Eye (tissue), 1 donor: Measurements from ENCODE around the gene CLK3.
A peak's percentile ranks its signal among the peaks of the same experiment; 100 is the strongest.

Source experiments
- DNase-seq: peaks from one replicate; pipeline ENCODE4 v3.0.0-alpha.2; 2015

CLK3 gene

DNA sequence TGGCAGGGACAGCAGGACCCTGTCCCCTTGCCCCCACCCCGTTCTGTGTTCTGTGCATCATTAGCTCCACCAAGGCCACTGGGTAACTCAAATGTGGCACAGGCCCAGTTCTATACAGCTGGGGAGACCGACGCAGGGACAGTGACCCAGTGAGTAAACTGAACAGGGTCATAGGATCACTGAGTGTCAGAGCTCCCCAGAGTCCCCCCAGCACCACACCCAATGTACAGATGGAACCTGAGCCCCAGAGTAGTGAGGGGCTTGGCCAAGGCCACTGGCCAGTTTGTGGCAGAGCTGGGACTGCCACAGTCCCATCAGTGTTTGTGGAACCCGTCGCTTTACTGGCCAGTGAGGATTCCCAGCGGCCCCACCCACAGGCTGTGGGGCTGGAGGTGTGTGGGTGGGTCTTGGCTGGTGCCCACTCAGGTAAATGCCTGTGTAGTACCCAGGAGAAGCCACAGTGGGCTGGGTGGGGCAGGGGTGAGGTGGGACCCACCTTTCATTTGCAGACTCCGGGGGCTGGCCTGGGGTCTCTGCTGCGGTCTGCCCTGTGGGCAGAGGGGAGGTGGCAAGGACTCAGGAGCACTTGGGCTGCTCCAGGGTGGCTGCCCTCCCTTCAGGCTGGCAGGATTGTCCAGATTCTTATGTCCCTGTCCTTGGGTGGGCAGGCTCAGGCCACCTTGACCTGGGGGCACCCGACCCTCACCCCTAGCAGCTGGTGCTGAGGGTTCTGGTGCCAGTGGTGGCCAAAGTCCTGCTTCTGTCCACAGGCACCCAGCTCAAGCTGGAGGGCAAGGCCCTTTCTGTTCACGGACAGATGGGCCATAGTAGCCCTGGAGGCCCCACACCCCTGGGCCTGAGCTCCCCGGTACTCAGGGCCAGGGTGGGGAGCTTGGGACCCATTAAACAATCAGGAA is 11.6 kb upstream of the CLK3 start:
- DNase-seq, result no peak

DNA sequence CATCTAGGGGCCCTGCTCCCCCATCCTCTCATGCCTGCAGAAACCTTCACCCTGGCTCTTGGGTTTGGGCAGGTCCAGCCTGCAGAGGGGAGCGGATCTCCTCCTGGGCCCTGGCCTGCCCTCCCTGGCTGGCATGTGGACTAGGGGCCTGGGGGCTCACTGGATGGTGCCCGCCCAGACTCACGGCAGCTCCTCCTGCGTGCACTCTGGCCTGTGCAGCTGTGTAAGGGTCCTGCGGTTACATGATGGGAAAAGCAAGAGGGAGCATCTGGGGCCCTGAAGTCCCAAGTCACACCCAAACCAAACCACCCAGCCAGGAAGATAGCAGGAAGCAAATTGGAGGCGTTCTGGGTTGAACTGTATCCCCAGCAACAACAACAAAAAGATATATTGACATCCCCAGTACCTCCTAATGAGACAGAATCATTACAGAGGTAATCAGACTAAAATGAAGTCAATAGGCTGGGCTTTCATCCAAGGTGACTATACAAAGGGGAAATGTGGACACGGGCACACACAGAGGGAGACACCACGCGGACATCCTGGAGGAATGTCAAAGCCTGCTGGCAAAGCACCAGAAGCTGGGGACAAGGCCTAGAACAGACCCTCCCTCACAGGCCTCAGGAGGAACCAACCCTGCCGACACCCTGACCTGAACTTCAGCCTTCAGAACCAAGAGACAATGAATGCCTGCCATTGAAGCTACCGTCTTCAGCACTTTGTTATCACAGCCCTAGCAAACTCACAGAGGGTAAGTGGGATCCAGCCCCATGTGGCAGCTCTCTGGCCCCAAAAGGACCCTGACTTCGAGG is 10.4 kb upstream of the CLK3 start:
- DNase-seq, result no peak

DNA sequence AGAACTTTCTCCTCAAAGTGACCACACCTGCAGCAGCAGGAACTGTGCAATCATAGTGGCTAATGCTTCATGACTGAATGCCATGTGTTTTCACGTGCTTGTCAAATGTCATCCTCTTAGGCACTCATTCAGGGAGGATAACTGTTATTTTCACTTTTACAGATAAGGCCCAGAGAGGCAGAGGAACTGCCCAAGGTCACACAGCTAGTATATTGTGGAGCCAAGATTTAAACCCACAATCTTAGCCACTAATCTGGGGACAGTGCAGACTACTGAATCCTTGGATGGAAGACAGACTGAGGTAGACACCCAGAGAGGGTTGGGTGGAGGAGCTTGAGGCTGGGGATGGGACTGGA is 9.9 kb upstream of the CLK3 start:
- no peak for DNase-seq

DNA sequence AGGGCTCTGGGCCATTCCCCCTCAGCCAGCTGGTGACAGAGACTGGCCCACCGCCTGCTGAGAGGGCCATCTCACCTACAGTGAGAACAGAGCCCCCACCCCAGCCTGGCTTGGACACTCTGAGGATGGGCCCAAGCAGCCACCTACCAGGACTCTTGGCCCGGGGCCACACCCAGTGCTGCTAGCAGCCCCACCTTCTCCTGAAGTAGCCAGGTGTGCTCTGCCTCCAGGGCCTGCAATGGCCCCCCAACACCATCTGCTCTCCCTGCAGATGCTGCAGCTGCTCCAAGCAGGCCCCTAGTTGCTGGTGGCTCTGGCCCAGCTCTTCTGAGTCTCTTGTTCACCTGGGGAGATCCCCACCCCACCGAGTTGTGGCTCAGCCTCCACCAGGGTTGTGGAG is 6.8 kb upstream of the CLK3 start:
- DNase-seq, result no peak

DNA sequence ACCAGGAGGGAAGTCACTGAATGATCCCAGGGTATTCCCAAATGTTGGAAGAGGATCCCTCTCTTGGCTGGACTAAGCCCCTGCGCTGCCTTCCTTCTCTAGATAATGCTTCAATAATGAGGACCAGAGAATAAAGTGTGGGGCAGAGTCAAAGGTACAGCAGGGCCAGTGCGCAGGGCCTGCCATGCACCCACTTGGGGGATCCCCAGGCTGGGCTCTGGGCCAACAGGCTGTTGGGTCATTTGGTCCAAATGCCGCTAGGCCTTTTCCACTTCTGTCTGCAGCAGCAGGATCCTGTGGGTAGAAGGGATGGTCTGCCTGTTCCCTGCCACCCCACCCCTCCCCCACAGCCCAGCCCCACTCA is 5.7 kb upstream of the CLK3 start:
- DNase-seq, result no peak

DNA sequence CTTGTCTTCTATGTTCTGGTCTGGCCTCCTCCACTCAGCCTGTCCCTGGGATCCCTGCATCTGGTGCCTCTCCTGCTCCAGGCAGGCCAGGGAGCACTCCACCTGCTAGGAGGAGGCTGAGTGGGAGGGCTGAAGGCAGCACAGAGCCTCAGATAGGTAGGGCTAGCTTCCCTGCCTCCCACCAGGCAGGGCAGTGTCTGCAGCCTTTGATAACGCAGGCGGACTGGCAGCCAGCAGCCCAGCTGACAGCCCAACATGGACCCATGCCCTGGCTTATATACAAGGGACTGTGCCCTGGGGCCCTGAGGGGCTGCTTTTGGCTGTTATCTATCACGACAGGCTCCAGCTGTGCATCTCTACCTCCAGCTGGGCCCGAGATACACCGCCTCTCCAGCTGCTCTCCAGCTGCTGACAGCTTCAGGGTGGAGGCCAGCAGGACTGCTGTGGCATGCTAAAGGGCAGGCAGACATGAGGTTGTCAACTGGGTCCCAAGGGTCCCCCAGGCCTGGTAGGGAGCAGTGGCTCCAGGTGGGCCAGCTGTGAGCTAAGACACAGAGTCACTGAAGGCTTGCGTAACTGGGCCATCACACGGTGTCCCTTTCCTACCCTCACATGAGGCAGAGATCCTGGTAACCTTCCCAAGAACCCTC is 5.2 kb upstream of the CLK3 start:
- DNase-seq, result peak; percentile 74

DNA sequence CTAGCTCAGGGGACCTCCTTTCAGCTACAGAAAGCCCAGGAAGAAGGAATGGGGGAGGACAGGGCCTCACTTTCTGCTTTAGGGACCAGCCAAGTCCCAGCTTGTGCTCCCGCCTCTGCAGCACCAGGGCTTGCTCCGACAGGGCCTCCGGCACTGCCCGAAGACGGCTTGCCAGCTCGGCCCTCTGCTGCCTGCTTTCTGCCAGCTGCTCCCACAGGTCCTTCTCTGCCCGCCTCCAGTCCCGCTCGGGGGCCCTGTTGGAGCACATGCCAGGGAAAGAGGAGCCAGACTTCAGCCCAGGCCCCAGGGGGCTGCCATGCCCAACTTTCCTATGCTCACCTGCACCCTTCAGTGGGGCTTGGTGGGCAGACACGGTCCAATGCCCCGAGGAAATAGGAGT is 4.3 kb upstream of the CLK3 start:
- no peak for DNase-seq

DNA sequence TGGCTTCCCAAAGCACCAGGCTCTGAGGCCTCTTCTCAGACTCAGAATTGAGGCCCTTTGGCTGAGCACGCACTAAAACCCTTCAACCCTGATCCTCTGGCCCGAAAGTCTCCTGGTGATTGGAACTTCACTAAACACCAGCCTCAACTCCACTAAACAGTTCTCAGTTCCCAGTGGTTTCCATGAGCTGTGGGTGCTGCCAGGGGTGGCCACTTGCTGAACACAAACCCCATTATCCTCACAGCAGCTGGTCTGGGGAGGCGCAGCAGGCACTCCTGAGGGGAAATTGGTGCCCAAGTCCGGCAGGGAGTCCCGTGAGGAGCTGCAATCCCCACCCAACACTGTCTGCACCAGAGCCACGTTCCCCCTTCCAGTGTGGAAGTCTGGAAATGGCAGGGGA is 3.8 kb upstream of the CLK3 start:
- DNase-seq, result no peak

DNA sequence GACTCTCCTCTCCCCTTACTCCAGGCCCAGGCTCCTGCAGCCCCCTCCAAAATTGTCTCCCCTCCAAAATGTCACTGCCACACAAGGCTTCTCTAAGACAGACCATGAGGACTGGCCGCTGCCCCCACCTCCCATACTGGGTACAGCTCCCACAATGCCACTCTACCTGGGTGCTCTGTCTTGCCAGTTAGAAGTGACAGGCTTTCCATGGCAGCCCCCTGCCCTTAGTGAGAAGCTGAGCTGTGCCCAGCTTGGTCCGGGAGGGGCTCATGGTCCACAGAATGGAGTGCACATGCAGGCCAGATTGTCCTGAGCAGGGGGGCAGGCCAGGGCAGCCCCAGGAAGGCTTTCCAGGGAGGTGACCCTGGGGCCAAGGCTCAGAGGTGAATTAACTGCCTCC is 3.0 kb upstream of the CLK3 start:
- no peak for DNase-seq

DNA sequence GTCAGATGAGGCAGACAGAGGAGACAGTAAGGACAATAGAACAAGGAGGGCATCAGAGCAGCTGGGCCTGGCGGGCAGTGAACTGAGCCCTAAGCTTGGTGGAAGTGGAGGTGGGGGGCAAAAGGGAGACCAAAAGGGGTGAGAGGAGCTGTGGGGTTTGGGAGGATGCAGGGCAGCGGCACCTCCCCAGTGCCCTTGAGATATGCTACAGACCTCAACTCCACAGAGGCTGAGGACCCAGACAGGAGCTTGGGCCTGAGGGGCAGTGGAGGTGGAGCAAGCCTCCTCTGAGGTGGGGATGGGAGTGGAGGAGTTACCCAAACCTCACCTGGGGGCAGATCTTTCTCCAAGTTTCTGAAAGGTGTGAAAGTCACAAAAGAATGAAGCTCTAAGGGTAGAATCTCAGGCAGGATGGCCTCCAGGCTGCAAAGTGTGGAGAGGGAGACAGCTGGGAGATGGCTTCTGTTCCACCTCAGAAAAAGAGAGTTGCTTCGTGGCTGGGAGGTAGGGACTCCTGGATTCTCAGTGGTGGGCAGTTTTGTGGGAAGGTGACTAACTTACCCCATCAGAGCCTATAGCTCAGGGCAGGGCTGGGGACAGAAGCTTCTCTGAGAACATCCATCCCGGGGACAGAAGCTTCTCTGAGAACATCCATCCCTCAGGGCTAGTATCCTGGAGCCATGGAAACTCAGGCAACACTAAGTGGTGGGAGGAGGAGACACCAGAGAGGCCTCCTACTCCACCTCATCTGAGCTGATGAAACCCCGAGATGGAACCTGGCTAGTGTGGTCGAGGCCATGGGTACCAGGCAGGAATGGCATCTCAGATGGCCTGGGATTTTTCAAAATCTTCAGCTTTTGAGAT is 2.3 kb upstream of the CLK3 start:
- DNase-seq, result peak; percentile 39

DNA sequence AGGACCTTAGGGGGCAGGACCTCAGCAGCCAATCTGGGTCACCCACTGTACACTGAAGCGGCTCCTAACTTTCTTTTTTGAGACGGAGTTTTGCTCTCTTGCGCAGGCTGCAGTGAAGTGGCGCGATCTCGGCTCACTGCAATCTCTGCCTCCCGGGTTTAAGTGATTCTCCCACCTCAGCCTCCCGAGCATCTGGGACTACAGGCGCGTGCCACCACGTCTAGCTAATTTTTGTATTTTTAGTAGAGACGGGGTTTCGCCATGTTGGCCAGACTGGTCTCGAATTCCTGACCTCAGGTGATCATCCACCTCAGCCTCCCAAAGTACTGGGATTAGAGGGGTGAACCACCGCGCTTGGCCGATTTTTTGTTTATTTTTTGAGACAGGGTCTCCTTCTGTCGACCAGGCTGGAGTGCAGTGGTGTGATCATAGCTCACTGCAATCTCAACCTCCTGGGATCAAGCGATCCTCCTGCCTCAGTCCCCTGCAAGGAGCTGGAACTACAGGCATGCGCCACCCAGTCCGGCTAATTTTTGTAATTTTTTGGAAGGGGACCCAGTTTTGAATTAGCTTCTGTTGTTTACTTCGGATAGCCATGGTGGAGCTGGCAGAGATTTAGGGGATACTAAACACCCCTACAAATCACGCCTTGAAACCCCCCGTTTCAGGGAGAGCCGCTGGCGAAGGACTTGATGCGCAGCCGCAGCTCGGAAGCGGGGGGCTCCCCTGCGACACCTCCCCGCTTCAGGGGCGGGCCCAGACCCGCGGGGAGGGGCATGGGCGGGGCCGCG is 1.5 kb upstream of the CLK3 start:
- no peak for DNase-seq

DNA sequence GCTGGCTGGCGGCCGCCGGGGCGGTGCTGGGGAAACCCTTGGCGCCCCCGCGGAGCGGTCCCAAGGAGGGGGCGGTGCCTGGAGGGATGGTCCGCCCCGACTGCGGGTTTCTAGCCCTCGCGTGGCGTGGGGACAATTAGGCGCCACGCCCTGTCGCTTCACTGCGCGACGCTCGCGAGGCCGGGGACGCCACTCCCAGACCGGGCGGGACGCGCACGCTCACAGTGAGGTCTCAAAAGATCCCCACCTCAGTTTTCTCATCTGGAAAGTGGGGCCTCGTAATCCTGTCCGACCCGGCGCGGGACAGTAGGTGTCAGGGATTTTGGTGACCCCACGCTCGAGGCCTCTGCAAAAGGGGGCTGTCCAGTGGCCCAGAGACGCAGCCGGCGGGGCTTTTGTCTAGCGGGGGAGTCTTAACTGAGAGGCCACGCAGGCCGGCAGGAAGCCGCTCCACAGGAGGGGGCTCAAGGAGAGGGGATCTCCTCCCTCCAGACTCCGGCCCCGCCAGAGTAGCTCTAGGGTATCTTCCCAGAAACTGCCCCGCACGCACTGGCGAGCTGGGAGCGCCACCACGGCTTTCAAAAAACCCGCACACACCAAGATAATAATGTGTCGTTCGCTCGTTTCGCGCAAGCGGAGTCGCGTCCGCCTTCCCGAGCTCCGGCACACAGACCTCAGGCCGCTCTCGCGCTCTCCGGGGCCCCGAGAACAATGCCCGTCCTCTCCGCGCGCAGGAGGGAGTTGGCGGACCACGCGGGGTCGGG is 710 bp upstream of the CLK3 start:
- peak; percentile 90 for DNase-seq

DNA sequence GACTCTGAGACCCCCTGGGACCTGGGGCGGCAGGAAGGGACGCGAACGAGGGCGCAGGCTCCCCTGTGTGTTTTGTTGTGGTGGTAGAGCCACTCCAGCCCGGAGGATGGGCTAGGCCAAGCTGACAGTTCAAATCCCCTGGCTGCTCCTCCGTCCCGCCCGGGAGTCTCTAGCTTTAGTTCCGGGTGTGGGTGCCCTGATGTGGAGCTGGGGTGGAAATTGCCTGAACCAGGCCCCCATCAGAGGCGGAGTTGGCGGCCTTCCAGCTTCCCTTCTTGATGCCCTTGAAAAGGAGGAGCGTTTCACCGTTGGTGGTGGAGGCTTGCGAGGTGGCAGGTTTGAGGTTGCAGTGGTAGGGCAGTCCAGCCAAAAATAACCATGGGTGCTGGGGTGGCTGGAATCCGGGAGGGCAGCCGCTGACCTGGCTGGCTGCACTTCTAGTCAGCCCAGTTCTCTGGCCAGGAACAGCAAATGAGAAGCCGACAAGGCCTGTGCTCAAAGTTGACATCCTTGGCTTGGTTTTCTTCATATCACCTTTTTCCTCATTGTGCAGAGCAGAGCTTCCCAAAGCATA is 817 bp downstream of the CLK3 start:
- peak; percentile 46 for DNase-seq

DNA sequence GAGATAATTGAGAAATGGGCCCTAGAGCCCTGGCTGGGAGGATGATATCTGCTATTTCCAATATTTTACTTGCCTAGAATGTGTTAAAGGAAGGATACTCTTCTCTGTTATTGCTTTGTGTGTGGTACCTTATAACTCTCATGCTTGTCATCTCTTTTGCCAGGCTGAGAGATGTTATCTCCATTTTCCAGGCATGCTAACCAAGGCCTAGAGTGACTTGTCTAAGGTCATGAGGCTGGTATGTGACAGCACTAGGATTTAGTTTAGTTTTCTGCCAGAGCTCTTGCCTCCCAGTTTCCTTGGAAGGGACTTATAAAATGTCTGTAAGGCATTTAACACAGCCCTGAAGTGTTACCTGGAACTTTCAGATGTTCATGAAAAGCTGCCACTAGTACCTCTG is 1.4 kb downstream of the CLK3 start:
- DNase-seq, result no peak

DNA sequence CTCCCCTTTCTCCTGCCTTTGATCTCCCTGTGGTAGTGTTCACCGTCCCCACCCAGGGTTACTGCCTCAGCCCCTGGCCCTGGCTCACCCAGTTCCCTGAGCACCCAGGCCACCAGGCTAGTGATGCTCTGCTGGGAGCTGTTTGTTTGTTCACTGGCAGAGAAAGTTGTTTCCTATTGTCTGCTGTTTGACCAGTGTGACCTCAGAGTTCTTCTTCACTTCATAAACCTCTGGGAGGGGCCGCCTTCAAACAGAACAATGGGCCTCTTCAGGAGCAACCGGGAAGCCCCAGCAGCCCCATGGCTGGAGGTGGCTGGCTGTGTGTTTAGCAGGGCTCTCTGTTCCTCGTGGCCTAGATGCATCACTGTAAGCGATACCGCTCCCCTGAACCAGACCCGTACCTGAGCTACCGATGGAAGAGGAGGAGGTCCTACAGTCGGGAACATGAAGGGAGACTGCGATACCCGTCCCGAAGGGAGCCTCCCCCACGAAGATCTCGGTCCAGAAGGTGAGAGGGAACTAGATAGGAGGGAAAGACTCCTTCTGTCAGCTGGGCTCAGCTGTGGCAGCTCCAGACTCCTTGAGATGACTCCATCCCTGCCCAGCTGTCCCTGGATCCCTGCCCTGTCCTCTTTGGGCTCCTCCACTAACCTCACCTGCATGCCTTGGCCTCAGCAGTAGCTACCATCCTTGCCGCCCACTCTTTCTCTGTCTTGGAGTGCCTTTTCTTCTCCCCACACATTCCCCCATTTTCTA is 3.4 kb downstream of the CLK3 start:
- DNase-seq, result no peak

DNA sequence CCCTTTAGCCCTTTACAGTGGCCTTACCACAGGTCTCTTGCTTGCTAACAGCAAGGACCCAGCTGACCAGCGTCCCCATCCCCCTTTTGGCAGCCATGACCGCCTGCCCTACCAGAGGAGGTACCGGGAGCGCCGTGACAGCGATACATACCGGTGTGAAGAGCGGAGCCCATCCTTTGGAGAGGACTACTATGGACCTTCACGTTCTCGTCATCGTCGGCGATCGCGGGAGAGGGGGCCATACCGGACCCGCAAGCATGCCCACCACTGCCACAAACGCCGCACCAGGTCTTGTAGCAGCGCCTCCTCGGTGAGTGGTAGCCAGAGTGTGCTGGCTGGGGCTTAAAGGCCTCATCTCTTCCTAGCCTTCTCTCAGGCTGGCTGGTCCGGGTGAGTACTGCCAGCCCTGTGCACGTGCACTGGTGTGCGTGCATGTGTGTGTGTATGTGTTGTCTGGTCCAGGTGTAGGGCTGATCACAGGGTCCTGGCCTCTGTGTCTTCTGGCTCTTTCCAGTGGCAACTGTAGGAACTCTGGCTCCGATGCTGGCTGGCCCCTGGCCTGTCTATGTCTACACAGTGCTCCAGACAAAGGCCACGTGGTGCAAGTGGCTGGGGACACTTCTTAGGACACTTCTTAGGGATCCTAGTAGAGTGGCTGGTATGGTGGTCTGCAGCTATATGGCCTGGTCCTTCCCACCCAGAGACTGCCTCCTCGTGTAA is 4.4 kb downstream of the CLK3 start:
- DNase-seq, result no peak

DNA sequence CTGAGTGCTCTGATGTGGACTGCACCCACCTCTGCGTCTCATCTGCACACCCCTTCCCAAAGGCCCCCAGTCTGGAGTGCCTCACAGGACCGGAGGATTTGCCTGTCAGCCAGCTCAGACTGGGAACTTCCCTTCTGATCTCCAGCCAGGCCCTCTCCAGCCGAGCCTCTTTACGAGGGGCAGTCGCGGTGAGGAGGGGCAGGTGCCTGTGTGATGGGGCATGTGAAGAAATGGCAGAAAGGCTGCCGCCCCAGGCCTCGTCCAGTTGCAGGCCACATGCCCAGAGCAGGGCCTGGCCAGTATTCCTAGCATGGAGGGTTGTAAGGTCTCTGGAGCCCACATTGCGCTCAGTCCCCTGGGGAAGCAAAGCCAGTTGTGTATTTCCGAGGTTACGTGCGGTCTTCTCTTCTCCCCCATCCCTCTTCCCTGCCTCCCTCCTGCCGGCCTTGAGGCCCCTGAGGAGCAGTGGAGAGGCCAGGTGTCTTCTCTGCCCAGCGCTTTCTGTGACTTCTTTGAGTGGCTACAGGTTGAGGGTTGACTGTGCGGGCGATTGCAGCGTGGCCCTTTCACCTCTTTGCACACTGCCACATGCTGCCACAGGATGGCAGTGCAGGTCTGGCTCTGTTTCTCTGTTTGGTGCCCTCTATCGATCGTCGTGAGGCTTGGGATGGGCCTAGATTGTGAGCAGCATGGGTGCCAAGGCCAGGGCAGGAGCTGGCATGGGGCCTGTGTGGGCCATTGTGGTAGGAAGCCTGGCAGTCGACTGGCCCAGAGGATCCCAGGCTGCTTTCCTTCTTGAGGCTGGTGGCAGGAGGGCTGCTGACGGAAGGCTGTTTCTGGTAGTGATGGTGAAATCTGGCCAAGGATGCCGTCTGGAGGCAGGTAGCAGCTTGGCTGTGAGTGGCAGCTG is 5.3 kb downstream of the CLK3 start:
- peak; percentile 77 for DNase-seq

DNA sequence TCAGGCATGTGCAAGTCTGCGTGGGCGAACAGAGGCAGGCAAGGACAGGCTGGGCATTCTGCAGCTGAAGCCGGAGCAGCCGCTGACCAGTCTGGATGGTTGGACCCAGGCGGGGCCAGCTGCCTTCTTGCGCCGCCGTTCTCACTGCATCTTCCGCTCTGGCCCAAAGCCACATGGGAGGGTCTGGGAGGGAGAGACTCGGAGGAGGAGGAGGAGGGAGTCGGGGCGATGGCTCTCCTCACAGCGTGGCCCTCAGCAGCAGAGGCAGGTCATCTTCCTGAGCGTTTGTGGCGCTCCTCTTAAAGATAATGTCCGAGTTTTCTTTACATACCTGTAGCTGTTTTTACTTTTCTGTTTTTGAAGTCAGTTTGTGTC is 5.9 kb downstream of the CLK3 start:
- DNase-seq, result no peak
